ENCODE results near the gene APOBEC4. TPM values are rescaled to one million over a fixed set of nuclear protein-coding genes. Genes with fewer than 3 reads are reported as not detected.

APOBEC4 gene
- total and polyA plus RNA-seq, 4 donors: not detected

DNA sequence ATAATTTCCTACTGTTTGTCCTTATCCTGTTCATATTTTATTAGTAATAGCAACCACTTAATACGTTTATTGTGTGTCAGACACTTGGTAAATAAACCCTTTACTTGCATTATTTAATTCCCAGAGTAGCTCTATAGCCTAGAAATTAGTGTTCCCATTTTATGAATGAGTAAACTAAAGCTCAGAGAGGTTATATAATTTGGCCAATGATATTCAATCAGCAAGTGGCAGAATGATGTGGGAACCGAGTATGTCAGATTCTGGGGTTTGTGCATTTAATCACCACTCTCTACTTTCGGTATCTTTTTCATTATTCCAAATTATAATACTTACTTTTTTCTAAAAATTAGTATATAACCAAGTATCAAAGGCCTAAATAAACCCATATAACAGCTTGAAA is 10.9 kb downstream of the APOBEC4 start:
- 90% methylated on average over 3 of the region's 3 CpGs for WGBS
- no peak for DNase-seq (ENCODE audit: low spot score)
- H3K9ac ChIP-seq (ENCODE audit: low read depth in 1 of 2, low read length in 2 of 2): no peak overlapping the region
- no peaks in the 10 kb centered on the region for H3K27me3 ChIP-seq (ENCODE audit: control insufficient read depth in 4 of 4, insufficient read depth in 4 of 4, low read length in 3 of 4)
- no peak overlapping the region for H3K27ac ChIP-seq (ENCODE audit: low read depth in 1 of 2, low read length in 2 of 2)
- H3K4me3 ChIP-seq (ENCODE audit: low read depth in 1 of 3, low read length in 3 of 3): no peak overlapping the region
- TF ChIP-seq NR2F2 (IDR thresholded peaks at IDR 0.05) (no peak), YY1 (IDR thresholded peaks at IDR 0.05) (no peak), HNF4A (conservative IDR thresholded peaks at IDR 0.05) (no peak), MAX (IDR thresholded peaks at IDR 0.05) (no peak), FOXA1 (IDR thresholded peaks at IDR 0.05) (no peak), HNF4G (IDR thresholded peaks at IDR 0.05) (no peak), TAF1 (conservative IDR thresholded peaks at IDR 0.05) (no peak), SP1 (IDR thresholded peaks at IDR 0.05) (no peak), ATF3 (IDR thresholded peaks at IDR 0.05) (no peak), JUND (IDR thresholded peaks at IDR 0.05) (no peak), FOXA2 (IDR thresholded peaks at IDR 0.05) (no peak), REST (IDR thresholded peaks at IDR 0.05) (no peak), ZBTB33 (IDR thresholded peaks at IDR 0.05) (no peak)
- peaks cover 0 to 7% (median 4%) of the 10 kb centered on the region in 4 donors for H3K4me1 ChIP-seq (ENCODE audit: control insufficient read depth in 4 of 4, insufficient read depth in 4 of 4, low read length in 3 of 4)
- H3K36me3 ChIP-seq (ENCODE audit: control insufficient read depth in 4 of 4, insufficient read depth in 3 of 4, low read depth in 1 of 4, low read length in 3 of 4): no peaks in the 10 kb centered on the region
- no peaks in the 10 kb centered on the region for H3K9me3 ChIP-seq (ENCODE audit: control insufficient read depth in 4 of 4, low read length in 3 of 4)

GRCh38 chr1:183640193-183640592 is 12.9 kb downstream of the APOBEC4 start:
- no peak overlapping the region for H3K4me3 ChIP-seq (ENCODE audit: low read depth in 1 of 3, low read length in 3 of 3)
- H3K9ac ChIP-seq (ENCODE audit: low read depth in 1 of 2, low read length in 2 of 2): no peak overlapping the region
- no peak overlapping the region for H3K27ac ChIP-seq (ENCODE audit: low read depth in 1 of 2, low read length in 2 of 2)
- peaks cover 4 to 19% (median 11%) of the 10 kb centered on the region in 4 donors for H3K4me1 ChIP-seq (ENCODE audit: control insufficient read depth in 4 of 4, insufficient read depth in 4 of 4, low read length in 3 of 4)
- no peak for DNase-seq (ENCODE audit: low spot score)
- 23% methylated on average over 1 of the region's 1 CpG for WGBS
- TF ChIP-seq HNF4A (conservative IDR thresholded peaks at IDR 0.05) (peak; percentile 28), SP1 (IDR thresholded peaks at IDR 0.05) (no peak)
- no peaks in the 10 kb centered on the region for H3K9me3 ChIP-seq (ENCODE audit: control insufficient read depth in 4 of 4, low read length in 3 of 4)
- no peaks in the 10 kb centered on the region for H3K27me3 ChIP-seq (ENCODE audit: control insufficient read depth in 4 of 4, insufficient read depth in 4 of 4, low read length in 3 of 4)
- no peaks in the 10 kb centered on the region for H3K36me3 ChIP-seq (ENCODE audit: control insufficient read depth in 4 of 4, insufficient read depth in 3 of 4, low read depth in 1 of 4, low read length in 3 of 4)
